DLD1 (cell line): Measurements from ENCODE around the gene LSM5.

Source experiments
- in situ Hi-C: cut with HindIII; loops from 2 replicates; pipeline ENCODE4 v1.10.0; 2017; ENCODE audit warnings: low sequenced_read_pairs

LSM5 gene

GRCh38 chr7:32490127-32490796 is at the start of gene LSM5:
LSM5 (minus strand) TSS chr7:32490380; CDS start chr7:32490365, 15 bp downstream.
- in situ Hi-C loops: no loop called here

DNA sequence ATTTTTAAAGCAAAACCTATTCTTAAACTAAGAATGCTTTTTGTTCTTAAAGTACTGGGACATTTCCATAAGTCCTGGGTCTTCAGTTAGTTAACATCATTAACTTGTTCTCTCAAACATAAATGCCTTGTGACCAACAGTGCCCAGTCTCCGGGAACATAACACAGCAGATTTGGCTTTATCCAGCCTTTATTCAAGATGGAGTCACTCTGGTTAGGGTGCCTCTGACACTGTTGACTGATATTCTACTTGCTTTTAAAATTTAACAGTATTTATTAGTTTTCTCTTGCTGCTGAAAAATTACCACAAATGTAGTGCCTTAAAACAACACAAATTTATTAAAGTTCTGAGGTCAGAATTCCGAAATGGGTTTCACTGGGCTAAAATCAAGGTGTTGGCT is 49.2 kb upstream of the LSM5 start:
- in situ Hi-C loops: no loop called here

DNA sequence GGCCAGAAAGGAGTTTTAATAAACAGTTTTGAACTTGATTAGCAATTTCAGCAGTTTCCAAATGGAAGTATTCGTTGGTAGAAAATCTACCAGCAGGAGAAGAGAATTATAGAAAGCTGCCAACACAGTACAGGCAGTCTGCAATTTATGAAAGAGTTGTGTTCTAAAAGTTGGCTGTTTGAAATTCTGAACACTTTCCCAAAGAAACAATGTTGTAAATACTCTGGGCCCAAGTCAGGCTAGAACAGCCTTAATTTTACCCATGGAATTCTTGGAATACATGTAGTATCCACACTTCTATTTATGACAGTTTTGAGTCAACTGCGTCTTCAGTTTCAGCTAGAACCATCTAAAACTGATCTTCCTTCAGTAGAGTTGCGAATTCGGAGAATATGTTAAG is 47.6 kb upstream of the LSM5 start:
- in situ Hi-C loops: no loop called here

- in situ Hi-C loops: no loop called here
Measured at GRCh38 chr7:32536585-32536984, 46.4 kb upstream of the LSM5 start.

DNA sequence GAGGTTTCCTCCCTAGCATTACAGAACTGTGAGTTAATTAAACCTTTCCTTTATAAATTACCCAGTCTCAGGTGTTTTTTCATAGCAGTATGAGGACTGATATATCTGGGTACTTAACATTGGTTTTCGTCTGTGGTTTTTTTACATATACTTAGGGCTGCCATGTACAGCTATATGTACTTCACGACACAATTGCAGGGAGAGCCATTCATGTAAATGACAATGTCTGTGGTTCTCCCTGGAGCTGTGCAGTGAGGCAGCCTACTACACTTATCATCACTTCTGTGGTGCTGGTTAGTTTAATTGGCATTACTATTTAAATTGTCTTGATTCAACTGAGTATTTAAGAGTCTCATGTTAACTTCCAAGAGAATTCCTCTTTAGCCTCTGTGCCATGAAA is 45.8 kb upstream of the LSM5 start:
- in situ Hi-C loops: no loop called here

DNA sequence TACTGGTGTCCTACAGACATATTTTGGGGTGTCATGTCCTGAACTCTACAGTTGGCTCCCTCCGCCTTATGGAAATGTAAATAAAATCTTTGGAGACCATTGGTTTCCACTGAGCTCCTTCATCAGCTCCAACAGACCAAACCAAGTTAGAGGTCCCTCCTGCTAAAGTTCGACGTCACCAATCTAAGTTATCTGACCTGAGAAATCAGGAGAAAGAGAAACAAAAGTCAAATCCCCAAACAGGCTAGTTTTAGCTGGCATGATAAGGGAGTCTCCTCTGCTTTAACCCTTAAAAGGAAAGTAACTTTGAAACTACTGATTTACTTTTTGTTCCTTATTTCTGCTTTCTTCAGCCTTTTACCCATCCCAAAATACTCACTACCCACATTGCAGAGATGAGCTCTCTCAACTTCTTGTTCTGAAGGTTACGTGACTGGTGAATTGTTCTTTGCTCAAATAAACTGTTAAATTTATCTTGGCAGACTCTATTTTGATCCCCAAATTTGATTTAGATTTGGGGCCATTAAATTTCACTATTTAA is 45.1 kb upstream of the LSM5 start:
- in situ Hi-C loops: no loop called here

- in situ Hi-C loops: no loop called here
Measured at GRCh38 chr7:32533276-32534029, 43.3 kb upstream of the LSM5 start.

GRCh38 chr7:32532716-32533115 is 42.5 kb upstream of the LSM5 start:
- in situ Hi-C loops: no loop called here

- in situ Hi-C loops: no loop called here
Measured at GRCh38 chr7:32532086-32532485, 41.9 kb upstream of the LSM5 start.

- in situ Hi-C loops: no loop called here
Measured at GRCh38 chr7:32531402-32531801, 41.2 kb upstream of the LSM5 start.

- in situ Hi-C loops: no loop called here
Measured at GRCh38 chr7:32525839-32526238, 35.7 kb upstream of the LSM5 start.

DNA sequence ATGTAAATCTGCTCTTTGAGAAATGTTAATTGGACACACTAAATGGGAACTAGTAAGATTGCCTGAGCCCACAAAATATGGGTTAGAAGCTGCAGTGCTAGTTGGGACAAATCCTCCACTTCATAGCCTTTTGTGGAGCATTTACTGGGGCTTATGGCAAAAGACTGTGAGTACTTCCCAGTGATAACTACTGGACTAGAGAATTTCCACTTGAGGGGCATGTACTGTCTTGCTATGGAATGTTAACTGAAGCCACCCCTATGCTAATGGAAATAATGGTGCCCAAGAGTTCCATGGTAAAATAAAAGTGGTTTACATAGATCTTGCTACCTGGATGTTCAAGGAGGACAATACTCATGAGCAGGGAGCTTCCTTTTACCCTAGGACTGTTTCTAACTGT is 34.5 kb upstream of the LSM5 start:
- in situ Hi-C loops: no loop called here

DNA sequence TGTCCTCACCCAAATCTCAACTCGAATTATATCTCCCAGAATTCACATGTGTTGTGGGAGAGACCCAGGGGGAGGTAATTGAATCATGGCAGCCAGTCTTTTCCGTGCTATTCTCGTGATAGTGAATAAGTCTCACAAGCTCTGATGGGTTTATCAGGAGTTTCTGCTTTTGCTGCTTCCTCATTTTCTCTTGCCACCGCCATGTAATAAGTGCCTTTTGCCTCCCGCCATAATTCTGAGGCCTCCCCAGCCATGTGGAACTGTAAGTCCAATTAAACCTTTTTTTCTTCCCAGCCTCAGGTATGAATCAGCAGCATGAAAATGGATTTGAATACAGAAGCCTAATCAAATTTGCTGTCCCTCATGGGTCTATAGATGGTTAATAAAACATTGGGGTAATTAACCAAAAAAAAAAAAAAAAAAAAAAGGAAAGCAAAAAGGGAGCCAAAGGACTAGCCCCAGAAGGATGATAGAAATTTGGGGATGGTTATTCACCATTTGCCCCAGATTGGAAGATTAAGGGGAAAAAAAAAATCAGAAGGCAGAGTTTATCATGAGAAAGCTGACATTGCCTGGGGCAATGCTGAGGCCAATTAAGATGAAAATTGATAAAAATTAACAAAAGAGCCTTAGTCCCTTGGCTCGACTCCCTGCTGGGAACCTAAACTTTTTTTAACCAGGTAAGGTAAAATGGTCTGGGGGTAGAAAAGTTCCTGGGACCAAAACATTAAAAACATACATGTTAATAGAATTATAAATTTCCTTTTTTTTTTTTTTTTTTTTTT is 32.8 kb upstream of the LSM5 start:
- in situ Hi-C loops: no loop called here

DNA sequence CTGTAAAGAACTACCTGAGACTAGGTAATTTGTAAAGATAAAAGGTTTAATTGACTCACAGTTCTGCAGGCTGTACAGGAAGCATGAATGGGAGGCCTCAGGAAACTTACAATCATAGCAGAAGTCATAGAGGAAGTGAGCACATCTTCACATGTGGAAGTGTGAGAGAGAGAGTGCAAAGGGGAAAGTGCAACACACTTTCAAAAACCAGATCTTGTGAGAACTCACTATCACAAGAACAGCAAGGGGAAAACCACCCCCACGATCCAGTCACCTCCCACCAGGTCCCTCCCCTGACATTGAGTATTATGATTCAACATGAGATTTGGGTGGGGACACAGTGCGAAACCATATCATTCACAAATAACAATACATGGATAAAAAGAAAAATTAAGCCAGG is 29.6 kb upstream of the LSM5 start:
- in situ Hi-C loops: no loop called here

- in situ Hi-C loops: no loop called here
Measured at GRCh38 chr7:32518534-32519140, 28.5 kb upstream of the LSM5 start.

DNA sequence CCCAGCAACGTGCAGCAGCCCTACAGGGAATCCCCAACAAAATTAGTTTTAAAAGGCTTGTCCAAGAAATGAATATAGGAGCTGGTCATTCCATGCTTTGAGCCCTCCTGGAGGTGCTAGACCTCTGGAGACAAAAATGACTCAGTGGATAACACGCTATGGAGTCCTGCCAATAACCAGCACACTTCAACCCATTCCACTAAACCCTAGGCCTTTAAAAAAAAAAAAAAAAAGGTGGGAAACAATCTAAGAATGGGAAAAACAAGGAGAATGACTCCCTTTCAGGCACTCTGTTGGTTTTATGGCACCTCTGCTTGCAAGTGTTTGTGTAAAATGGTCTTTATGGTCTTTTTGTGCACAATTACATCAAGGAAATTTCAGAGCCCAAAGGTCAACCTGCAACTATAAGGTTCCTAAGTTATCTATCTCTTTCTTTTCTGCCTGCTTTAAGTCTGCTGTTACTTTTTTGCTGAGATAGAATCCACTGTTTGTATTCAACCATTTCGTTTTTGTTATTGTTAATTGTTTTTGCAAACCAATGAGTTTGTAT is 26.4 kb upstream of the LSM5 start:
- in situ Hi-C loops: no loop called here

DNA sequence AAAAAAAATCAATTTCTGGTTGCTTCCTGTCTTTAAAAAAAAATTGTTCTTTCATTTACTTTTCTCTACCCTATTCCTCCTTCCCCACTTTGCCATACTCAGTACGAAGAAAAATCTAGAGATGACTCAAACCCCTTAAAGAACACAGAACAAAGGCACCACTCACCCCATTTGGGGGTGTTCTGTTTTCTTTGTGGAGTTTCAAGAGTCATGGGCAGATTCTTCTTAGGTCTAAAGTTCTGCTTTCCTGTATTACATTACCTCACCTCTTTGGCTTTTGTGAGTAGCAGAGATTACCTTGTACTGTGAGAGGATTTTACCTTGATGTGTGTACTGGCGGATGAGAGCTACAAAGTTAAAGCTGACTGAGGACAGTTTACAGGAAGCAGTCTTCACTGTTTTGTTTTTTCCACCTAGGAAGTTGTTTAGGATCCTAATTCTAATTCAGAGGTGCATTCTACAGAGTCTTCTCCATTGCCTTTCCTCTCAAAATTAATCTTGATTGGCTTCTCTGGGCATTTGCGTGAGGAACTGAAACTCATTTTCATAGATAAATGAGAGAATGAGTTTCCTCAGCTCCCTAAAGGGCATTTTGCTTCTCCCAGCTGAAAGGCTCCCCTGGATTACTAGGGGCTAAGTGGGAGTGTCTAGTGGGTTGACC is 25.8 kb upstream of the LSM5 start:
- in situ Hi-C loops: no loop called here

GRCh38 chr7:32513210-32513609 is 23.0 kb upstream of the LSM5 start:
- in situ Hi-C loops: no loop called here

DNA sequence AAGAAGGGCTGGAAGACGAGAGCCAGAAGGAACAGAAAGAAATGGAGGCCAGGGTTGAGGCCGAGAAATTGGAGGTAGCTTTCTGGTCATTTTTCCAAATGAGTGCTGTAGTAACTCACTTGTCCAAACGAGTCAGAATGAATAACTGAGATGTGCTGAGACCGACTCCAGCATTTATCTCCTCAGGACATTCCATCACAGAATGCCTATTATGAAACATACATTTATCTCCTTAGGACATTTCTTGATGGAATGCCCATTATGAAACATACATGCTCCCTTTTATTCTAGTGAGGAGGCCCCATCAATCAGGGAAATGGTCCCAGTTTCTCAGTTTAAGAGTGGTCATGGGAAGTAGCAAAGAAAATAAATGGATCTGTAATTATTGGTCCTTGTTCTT is 21.6 kb upstream of the LSM5 start:
- in situ Hi-C loops: no loop called here

DNA sequence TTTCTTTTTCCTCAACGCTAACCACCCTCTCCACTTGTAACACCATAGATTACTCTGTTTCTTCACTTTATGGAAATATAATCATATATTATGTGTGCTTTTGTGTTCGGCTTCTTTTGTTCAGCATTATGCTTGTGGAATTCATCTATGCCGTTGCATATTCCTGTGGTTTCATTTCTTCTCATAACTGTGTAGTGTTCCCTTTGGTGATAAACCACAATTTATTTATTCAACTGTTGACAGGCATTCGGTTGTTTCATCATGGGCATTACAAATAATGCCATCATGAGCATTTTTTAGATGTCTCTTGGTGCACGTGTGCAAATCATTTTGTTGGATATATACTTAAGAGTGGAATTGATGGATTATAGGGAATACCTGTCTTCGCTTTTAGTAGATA is 17.2 kb upstream of the LSM5 start:
- in situ Hi-C loops: no loop called here
